Body of pancreas (tissue), 4 donors: ENCODE results near the gene ASIC3. TPM values are rescaled to one million over a fixed set of nuclear protein-coding genes. Genes with fewer than 3 reads are reported as not detected.
A peak's percentile ranks its signal among the peaks of the same experiment; 100 is the strongest.
"Not testable (repeated sequence)": the region's sequence is repeated elsewhere in the genome, so short reads cannot be mapped to it uniquely, and the experiment has no call there.

Source experiments
- ATAC-seq: fragments of 150-250 bp; one replicate; pipeline ENCODE4 v1.9.1; 2016
- DNase-seq, 4 donors: peaks; one replicate each; pipeline ENCODE4 v3.0.0-alpha.2; 2019
- H3K27ac ChIP-seq, 4 donors: fragments of 200-600 bp; sonication (generic); 1 replicate in 3 of 4; 2 replicates in 1 of 4; pipeline versions ENCODE4 v1.5.1 to v1.6.1; 2016 to 2019; ENCODE audit warnings: mild to moderate bottlenecking in 1 of 4, mixed read lengths in 1 of 4, moderate library complexity in 1 of 4
- H3K27me3 ChIP-seq, 2 donors: fragments of 200-600 bp; sonication (generic); one replicate each; pipeline ENCODE4 v1.6.0; 2016; ENCODE audit warnings: mild to moderate bottlenecking in 1 of 2
- H3K36me3 ChIP-seq, 2 donors: fragments of 200-600 bp; sonication (generic); replicated peaks in 1 of 2; 2 replicates each; pipeline ENCODE4 v1.5.1; 2016; ENCODE audit warnings: low read depth in 2 of 2; ENCODE audit not compliant: insufficient read depth in 1 of 2
- H3K4me1 ChIP-seq: fragments of 200-600 bp; sonication (generic); one replicate; pipeline ENCODE4 v1.6.0; 2016
- H3K4me3 ChIP-seq, 2 donors: fragments of 200-600 bp; sonication (generic); 1 replicate in 1 of 2; 2 replicates in 1 of 2; pipeline ENCODE4 v1.5.1; 2016 to 2019
- H3K9me3 ChIP-seq, 3 donors: fragments of 200-600 bp; sonication (generic); 1 replicate in 2 of 3; 2 replicates in 1 of 3; pipeline ENCODE4 v1.5.1; 2016
- POLR2A ChIP-seq, 3 donors: fragments of 450-650 bp; IDR thresholded peaks; one replicate each; pipeline ENCODE4 v1.6.1; 2016; ENCODE audit warnings: antibody characterized with exemption in 3 of 3, mild to moderate bottlenecking in 2 of 3
- WGBS, 2 donors: methylation state at CpG; one replicate each; pipeline ENCODE4 v1.1.5; 2017; 5-methylcytosine and 5-hydroxymethylcytosine counted together
- intact Hi-C: fragments of 100-400 bp; cut with DNase I; formaldehyde crosslinking; loops from one replicate; pipeline ENCODE4 v1.15.1; 2023
- total RNA-seq, 2 donors: library from RNA; depleted of rRNA; stranded (reverse); fragments of >200 nt; gene quantifications; one replicate each; pipeline ENCODE4 v1.1.0, GENCODE V29; 2016
- TF ChIP-seq, protein P1 (sequence below), 7 experiments: fragments of 450-650 bp in 4 of 7; fragments of 200-600 bp in 3 of 7; sonication (generic) in 3 of 7; IDR thresholded peaks; one replicate each; pipeline ENCODE4 v1.5.1; 2016 to 2019; ENCODE audit warnings: antibody characterized with exemption in 7 of 7

Gene ASIC3
- total RNA-seq, 2 donors from 2014 or later: 0.78 to 1.3 TPM

DNA sequence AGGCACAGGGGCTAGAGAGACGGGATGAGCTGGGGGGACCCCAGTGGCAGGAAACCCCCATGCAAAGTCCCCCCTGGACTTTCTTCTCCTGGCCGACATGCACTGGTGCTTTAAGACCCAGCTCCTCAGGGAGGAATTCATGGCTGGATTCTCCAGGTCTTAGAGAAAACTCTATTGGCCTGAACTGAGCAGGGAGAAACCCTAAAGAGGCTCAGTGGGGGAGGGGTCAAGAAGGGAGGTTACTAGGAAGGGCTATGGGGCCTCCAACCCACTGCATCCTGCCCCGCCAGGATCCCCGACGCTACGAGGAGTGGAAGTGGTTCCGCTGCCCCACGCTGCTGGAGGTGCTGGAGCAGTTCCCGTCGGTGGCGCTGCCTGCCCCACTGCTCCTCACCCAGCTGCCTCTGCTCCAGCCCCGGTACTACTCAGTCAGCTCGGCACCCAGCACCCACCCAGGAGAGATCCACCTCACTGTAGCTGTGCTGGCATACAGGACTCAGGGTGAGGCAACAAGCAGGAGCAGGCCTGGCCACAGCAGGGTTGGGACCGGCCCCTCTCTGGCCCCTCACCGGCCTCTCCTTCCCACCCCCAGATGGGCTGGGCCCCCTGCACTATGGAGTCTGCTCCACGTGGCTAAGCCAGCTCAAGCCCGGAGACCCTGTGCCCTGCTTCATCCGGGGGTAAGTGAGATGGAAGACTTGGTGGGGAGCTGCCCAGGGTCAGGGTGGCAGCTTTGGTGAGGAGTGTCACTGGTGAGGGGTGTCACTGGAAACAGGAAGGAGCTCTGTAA lies 37.8 kb upstream of the ASIC3 start:
- 39 to 60% methylated on average over 7 to 18 of the region's 18 CpGs for WGBS, 2 donors
- Histone ChIP-seq H3K4me1 (peaks cover 23% of the 10 kb centered on the region), H3K9me3 (no peaks in the 10 kb centered on the region), H3K36me3 (no peaks in the 10 kb centered on the region), H3K4me3 (no peak overlapping the region), H3K27ac (no peak overlapping the region), H3K27me3 (peaks cover 0 to 13% of the 10 kb centered on the region in 2 donors)
- TF ChIP-seq, protein P1, sequence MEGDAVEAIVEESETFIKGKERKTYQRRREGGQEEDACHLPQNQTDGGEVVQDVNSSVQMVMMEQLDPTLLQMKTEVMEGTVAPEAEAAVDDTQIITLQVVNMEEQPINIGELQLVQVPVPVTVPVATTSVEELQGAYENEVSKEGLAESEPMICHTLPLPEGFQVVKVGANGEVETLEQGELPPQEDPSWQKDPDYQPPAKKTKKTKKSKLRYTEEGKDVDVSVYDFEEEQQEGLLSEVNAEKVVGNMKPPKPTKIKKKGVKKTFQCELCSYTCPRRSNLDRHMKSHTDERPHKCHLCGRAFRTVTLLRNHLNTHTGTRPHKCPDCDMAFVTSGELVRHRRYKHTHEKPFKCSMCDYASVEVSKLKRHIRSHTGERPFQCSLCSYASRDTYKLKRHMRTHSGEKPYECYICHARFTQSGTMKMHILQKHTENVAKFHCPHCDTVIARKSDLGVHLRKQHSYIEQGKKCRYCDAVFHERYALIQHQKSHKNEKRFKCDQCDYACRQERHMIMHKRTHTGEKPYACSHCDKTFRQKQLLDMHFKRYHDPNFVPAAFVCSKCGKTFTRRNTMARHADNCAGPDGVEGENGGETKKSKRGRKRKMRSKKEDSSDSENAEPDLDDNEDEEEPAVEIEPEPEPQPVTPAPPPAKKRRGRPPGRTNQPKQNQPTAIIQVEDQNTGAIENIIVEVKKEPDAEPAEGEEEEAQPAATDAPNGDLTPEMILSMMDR (IDR thresholded peaks at IDR 0.05): no peak
- no peak for TF ChIP-seq POLR2A (IDR thresholded peaks at IDR 0.05)
- ATAC-seq (no peak), DNase-seq (no peak)
- intact Hi-C loops: no loop called here

DNA sequence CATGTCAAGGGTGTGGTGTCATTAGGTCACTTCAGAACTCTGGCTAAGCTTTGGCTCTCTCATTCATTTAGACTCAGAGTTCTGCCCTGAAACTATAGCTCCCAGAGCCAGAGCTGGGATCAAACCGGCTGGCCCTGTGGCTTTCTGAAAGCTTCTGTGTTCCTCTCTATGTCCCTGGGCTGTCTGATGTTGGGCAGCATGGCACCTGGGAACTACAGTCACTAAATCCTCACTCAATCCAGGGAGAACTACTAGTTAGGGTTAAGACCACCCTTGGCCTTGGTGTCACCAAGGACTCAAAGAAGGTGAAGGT lies 37.3 kb upstream of the ASIC3 start:
- H3K27ac ChIP-seq: no peak overlapping the region
- DNase-seq (no peak), ATAC-seq (no peak)
- no peak for TF ChIP-seq POLR2A (IDR thresholded peaks at IDR 0.05)
- H3K4me1 ChIP-seq: peaks cover 23% of the 10 kb centered on the region
- no peaks in the 10 kb centered on the region for H3K36me3 ChIP-seq
- no peaks in the 10 kb centered on the region for H3K9me3 ChIP-seq
- WGBS, 2 donors: 38 to 63% methylated on average over 1 of the region's 1 CpG
- intact Hi-C loops: no loop called here
- peaks cover 0 to 13% of the 10 kb centered on the region in 2 donors for H3K27me3 ChIP-seq
- no peak overlapping the region for H3K4me3 ChIP-seq

DNA sequence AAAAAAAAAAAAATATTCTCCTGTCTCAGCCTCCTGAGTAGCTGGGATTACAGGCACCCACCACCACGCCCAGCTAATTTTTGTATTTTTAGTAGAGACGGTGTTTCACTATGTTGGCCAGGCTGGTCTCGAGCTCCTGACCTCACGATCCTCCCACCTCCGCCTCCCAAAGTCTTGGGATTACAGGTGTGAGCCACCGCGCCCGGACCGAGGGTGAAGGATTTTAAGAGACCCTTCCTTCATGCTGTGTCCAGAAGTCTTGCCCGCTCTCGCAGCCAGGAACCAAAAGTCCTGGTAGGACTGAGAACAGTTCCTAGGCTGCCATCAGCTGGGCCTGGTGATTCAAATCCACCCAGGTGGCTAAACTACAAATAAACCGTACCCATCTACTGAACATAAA lies 36.7 kb upstream of the ASIC3 start:
- DNase-seq, H3K36me3 ChIP-seq, intact Hi-C loops, H3K27ac ChIP-seq, ATAC-seq, H3K9me3 ChIP-seq, H3K4me3 ChIP-seq: not testable (repeated sequence)
- Histone ChIP-seq H3K27me3 (peaks cover 0 to 17% of the 10 kb centered on the region in 2 donors), H3K4me1 (peaks cover 23% of the 10 kb centered on the region)
- WGBS, 2 donors: 82 to 83% methylated on average over 11 to 12 of the region's 12 CpGs

DNA sequence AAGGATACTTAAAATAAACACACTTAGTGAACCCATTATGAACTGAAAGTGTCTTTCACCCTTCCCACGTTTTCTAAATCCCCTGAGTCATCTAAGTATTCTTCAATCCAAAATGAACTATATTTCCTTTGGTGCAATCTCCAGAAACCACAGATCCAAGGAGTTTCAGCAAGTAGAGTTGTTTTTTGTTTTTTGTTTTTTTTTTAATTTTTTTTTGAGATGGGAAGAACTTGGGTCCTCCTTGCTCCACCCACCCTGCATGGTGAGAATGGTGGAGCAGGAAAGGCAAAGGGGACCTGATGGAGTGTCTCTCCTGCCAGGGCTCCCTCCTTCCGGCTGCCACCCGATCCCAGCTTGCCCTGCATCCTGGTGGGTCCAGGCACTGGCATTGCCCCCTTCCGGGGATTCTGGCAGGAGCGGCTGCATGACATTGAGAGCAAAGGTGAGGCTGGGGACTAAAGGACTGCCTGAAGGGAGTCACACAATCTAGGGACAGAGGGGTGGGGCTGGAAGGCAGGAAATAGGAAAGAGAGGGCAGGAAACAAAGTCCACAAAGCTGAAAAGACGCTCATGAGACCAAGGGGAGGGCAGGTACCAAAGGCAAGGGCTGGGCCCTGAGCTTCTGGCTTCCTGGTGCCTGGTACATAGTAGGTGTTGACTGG lies 36.2 kb upstream of the ASIC3 start:
- H3K4me3 ChIP-seq: no peak overlapping the region
- 47 to 60% methylated on average over 4 to 6 of the region's 6 CpGs for WGBS, 2 donors
- no peak overlapping the region for H3K27ac ChIP-seq
- ATAC-seq (no peak), DNase-seq (no peak)
- H3K4me1 ChIP-seq: peaks cover 23% of the 10 kb centered on the region
- no peak for TF ChIP-seq POLR2A (IDR thresholded peaks at IDR 0.05)
- TF ChIP-seq, protein P1 (IDR thresholded peaks at IDR 0.05): no peak
- H3K36me3 ChIP-seq: no peaks in the 10 kb centered on the region
- intact Hi-C loops: no loop called here
- no peaks in the 10 kb centered on the region for H3K9me3 ChIP-seq
- peaks cover 0 to 23% of the 10 kb centered on the region in 2 donors for H3K27me3 ChIP-seq

DNA sequence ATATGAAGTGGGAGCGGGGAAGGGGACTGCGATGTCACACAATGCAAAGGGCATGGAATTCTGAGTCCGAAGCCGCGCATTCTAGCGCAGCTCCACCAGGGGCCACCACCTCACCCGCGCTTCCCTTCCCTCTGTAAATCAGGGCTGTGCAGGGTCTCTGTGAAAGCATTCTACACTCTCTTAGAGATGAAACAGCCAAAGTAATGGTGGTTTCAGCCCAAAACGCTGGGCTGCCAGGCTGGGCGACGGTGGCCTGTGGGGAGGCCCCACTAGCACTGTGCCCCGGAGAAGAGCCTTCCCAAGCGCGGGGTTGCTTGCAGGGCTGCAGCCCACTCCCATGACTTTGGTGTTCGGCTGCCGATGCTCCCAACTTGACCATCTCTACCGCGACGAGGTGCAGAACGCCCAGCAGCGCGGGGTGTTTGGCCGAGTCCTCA lies 35.4 kb upstream of the ASIC3 start:
- ATAC-seq (peak; percentile 41), DNase-seq (peak; percentile 25 to 57 (median 40))
- intact Hi-C loops: no loop called here
- 23 to 25% methylated on average over 19 of the region's 23 CpGs for WGBS, 2 donors
- no peaks in the 10 kb centered on the region for H3K36me3 ChIP-seq
- H3K27me3 ChIP-seq: peaks cover 0 to 23% of the 10 kb centered on the region in 2 donors
- H3K4me3 ChIP-seq: no peak overlapping the region
- no peaks in the 10 kb centered on the region for H3K9me3 ChIP-seq
- no peak overlapping the region for H3K27ac ChIP-seq
- TF ChIP-seq POLR2A (IDR thresholded peaks at IDR 0.05): no peak
- TF ChIP-seq, protein P1 (IDR thresholded peaks at IDR 0.05): peak; percentile 11 to 53 (median 50)
- peaks cover 28% of the 10 kb centered on the region for H3K4me1 ChIP-seq
